ENCODE measurements around the gene RNF31. TPM values are rescaled to one million over a fixed set of nuclear protein-coding genes. Genes with fewer than 3 reads are reported as not detected.
A peak's percentile ranks its signal among the peaks of the same experiment; 100 is the strongest.

Gene RNF31
- total and polyA plus RNA-seq, 9 donors = 19.2 to 74.4 (median 52.3) TPM

DNA sequence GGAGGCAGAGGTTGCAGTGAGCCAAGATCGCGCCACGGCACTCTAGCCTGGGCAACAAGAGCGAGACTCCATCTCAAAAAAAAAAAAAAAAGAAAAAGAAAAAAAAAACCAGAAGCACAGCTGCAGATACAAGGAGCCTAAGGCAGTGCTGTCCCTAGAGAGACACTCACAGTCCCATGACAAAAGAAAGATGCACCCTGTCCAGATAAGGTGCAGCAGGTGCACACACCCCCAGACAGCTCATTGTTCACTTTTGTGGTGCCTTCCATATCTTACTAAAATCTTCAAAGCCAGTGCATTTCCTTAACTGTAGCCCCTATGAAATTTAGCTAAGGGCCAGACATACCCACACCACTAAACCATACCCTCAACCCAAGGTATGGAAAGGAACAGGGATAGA, 24.9 kb upstream of the RNF31 start:
- Histone ChIP-seq H3K27me3 (no peaks in the 10 kb centered on the region), H3K4me1 (ENCODE audit: insufficient read depth) (no peaks in the 10 kb centered on the region), H3K9me3 (no peaks in the 10 kb centered on the region), H3K27ac (no peak overlapping the region), H3K36me3 (peaks cover 8% of the 10 kb centered on the region), H3K4me3 (no peak overlapping the region)
- DNase-seq = no peak
- intact Hi-C loops (cut with DNase I) = no loop called here
- 96 to 98% (median 98%) methylated on average over 4 of the region's 4 CpGs for WGBS, 3 donors
- no peak for TF ChIP-seq POLR2A (IDR thresholded peaks at IDR 0.05)
- TF ChIP-seq CTCF (IDR thresholded peaks at IDR 0.05) = no peak
- TF ChIP-seq EP300 (IDR thresholded peaks at IDR 0.05) = no peak

DNA sequence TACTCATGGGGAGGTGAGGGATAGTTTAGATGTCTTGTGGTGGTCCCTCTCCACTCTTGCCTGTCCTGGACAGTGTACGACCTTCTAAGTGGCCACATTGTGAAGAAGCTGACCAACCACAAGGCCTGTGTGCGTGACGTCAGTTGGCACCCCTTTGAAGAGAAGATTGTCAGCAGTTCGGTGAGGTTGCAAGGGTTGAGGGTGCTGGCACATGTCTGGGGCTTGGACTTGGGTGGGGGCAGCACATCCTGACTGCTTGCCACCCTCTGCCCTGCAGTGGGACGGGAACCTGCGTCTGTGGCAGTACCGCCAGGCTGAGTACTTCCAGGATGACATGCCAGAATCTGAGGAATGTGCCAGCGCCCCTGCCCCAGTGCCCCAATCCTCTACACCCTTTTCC, 24.4 kb upstream of the RNF31 start:
- intact Hi-C loops (cut with DNase I) = no loop called here
- 87 to 95% (median 94%) methylated on average over 8 of the region's 8 CpGs for WGBS, 3 donors
- H3K36me3 ChIP-seq = peaks cover 8% of the 10 kb centered on the region
- H3K4me1 ChIP-seq (ENCODE audit: insufficient read depth) = no peaks in the 10 kb centered on the region
- no peak overlapping the region for H3K27ac ChIP-seq
- no peaks in the 10 kb centered on the region for H3K27me3 ChIP-seq
- DNase-seq = peak in 1 of 5 donors; percentile 23
- H3K9me3 ChIP-seq = no peaks in the 10 kb centered on the region
- no peak overlapping the region for H3K4me3 ChIP-seq
- no peak for TF ChIP-seq EP300 (IDR thresholded peaks at IDR 0.05)
- no peak for TF ChIP-seq CTCF (IDR thresholded peaks at IDR 0.05)
- TF ChIP-seq POLR2A (IDR thresholded peaks at IDR 0.05) = no peak

DNA sequence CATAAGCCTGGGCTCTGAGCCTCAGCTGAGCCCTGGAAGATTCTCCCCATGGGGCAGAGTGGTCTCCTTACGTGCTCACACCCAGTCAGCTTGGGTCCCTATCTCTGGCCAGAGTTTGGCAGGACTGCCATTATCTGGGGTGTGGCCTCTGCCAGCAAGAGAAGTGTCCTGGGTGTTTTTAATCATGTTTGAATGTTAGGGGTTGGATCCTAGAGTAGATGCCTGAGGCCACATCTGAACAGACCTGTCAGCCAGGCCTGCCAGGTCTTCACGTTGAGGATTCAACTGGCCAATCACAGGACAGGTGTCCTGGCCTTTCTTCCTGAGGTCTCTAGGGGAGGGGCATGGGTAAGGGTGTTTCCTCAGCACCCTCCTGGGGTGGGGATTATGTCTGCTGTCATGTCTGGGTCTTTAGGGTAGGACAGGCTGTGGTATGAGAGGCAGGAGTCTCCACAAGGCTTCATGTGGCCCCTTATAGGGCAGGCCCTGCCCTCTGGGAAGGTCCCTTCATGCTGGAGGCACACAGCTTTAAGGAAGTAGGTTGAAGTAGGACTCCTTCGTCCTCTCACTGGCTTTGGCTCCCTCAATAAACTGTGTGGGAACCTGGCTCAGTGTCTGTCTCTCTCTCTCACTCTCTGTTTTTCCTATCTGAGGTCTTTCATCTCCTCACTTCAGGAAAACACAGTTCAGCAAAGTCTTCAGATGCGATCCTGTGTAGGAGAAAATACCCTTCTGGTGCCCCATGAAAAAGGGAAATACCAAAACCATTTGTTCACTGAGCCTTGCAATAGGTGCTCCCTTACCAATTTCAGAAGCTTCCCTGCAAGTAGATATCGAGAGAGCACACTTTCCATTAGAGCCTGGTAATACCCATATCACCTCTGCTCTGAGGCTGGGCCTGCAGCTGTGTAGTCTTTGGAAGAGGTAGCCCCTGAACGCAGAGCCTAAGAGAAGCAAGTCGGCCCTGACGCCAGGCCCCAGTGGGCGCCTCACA, 23.6 kb upstream of the RNF31 start:
- H3K36me3 ChIP-seq = peaks cover 3% of the 10 kb centered on the region

GRCh38 chr14:24126939-24127338, 20.4 kb upstream of the RNF31 start:
- no peak overlapping the region for H3K4me3 ChIP-seq
- intact Hi-C loops (cut with DNase I) = no loop called here
- no peaks in the 10 kb centered on the region for H3K4me1 ChIP-seq (ENCODE audit: insufficient read depth)
- no peak for TF ChIP-seq CTCF (IDR thresholded peaks at IDR 0.05)
- TF ChIP-seq EP300 (IDR thresholded peaks at IDR 0.05) = no peak
- no peak for TF ChIP-seq POLR2A (IDR thresholded peaks at IDR 0.05)
- DNase-seq = no peak
- H3K36me3 ChIP-seq = no peaks in the 10 kb centered on the region
- no peak overlapping the region for H3K27ac ChIP-seq
- no peaks in the 10 kb centered on the region for H3K9me3 ChIP-seq
- no peaks in the 10 kb centered on the region for H3K27me3 ChIP-seq

More for the DNA sequence above, 23.6 kb upstream of the RNF31 start:
- intact Hi-C loops (cut with DNase I) = no loop called here
- Histone ChIP-seq H3K9me3 (no peaks in the 10 kb centered on the region), H3K27ac (no peak overlapping the region), H3K4me1 (ENCODE audit: insufficient read depth) (no peaks in the 10 kb centered on the region), H3K27me3 (no peaks in the 10 kb centered on the region), H3K4me3 (no peak overlapping the region)
- 84 to 90% (median 85%) methylated on average over 9 of the region's 9 CpGs for WGBS, 3 donors
- peak in 1 of 5 donors; percentile 17 for DNase-seq
- TF ChIP-seq CTCF (IDR thresholded peaks at IDR 0.05) (no peak), EP300 (IDR thresholded peaks at IDR 0.05) (no peak), POLR2A (IDR thresholded peaks at IDR 0.05) (no peak)

Data from ovary (tissue), 9 donors.